ENCODE results near the gene KDM4F.

- TF ChIP-seq CTCF (IDR thresholded peaks at IDR 0.05): no peak
- TF ChIP-seq POLR2A (IDR thresholded peaks at IDR 0.05): no peak
Observed at GRCh38 chr11:95003716-95004115, 45.5 kb upstream of the KDM4F start.

All from body of pancreas (tissue), 4 donors.